Medulla oblongata (tissue), 1 donor: Measurements from ENCODE around the gene MBTPS2.
"Not testable (repeated sequence)": the region's sequence is repeated elsewhere in the genome, so short reads cannot be mapped to it uniquely, and the experiment has no call there.

Experiments used
- DNase-seq: peaks from one replicate; pipeline ENCODE4 v3.0.0-alpha.2; 2015; ENCODE audit errors: extremely low spot score

The MBTPS2 gene

GRCh38 chrX:21839334-21840192 lies at the start of gene MBTPS2:
MBTPS2 (plus strand) TSS chrX:21839617; CDS start chrX:21839735, 118 bp downstream.
- DNase-seq: peak; percentile 81

- DNase-seq: no peak
Observed at GRCh38 chrX:21798677-21799219, 40.7 kb upstream of the MBTPS2 start.

GRCh38 chrX:21799767-21800166 lies 39.6 kb upstream of the MBTPS2 start:
- DNase-seq: no peak

GRCh38 chrX:21800344-21800770 lies 39.1 kb upstream of the MBTPS2 start:
- no peak for DNase-seq

- no peak for DNase-seq
Observed at GRCh38 chrX:21802054-21802670, 37.3 kb upstream of the MBTPS2 start.

- no peak for DNase-seq
Observed at GRCh38 chrX:21802839-21803238, 36.6 kb upstream of the MBTPS2 start.

- no peak for DNase-seq
Observed at GRCh38 chrX:21806691-21807090, 32.7 kb upstream of the MBTPS2 start.

GRCh38 chrX:21811832-21812231 lies 27.6 kb upstream of the MBTPS2 start:
- DNase-seq: no peak

GRCh38 chrX:21812628-21813027 lies 26.8 kb upstream of the MBTPS2 start:
- no peak for DNase-seq

- DNase-seq: no peak
Observed at GRCh38 chrX:21813612-21814368, 25.6 kb upstream of the MBTPS2 start.

- DNase-seq: no peak
Observed at GRCh38 chrX:21816136-21816535, 23.3 kb upstream of the MBTPS2 start.

GRCh38 chrX:21820170-21820569 lies 19.2 kb upstream of the MBTPS2 start:
- DNase-seq: not testable (repeated sequence)

GRCh38 chrX:21821875-21822274 lies 17.5 kb upstream of the MBTPS2 start:
- DNase-seq: no peak

- no peak for DNase-seq
Observed at GRCh38 chrX:21831496-21831895, 7.9 kb upstream of the MBTPS2 start.

- DNase-seq: peak; percentile 14
Observed at GRCh38 chrX:21837056-21837455, 2.4 kb upstream of the MBTPS2 start.

- peak; percentile 2 for DNase-seq
Observed at GRCh38 chrX:21838937-21839333, 482 bp upstream of the MBTPS2 start.

GRCh38 chrX:21840193-21840545 lies 752 bp downstream of the MBTPS2 start:
- peak; percentile 2 for DNase-seq

GRCh38 chrX:21843179-21843578 lies 3.8 kb downstream of the MBTPS2 start:
- no peak for DNase-seq

- no peak for DNase-seq
Observed at GRCh38 chrX:21845096-21845495, 5.7 kb downstream of the MBTPS2 start.

- no peak for DNase-seq
Observed at GRCh38 chrX:21847342-21847741, 7.9 kb downstream of the MBTPS2 start.

GRCh38 chrX:21853578-21853977 lies 14.2 kb downstream of the MBTPS2 start:
- no peak for DNase-seq

- no peak for DNase-seq
Observed at GRCh38 chrX:21855937-21856415, 16.6 kb downstream of the MBTPS2 start, which contains the start of gene YY2. YY2 (plus strand) TSS chrX:21855987; CDS start chrX:21856485, 498 bp downstream.
